ENCODE measurements around the gene IFITM2.
"Not testable (repeated sequence)": the region's sequence is repeated elsewhere in the genome, so short reads cannot be mapped to it uniquely, and the experiment has no call there.

The IFITM2 gene

GRCh38 chr11:311013-311748, 3.6 kb downstream of the IFITM2 start:
- DNase-seq, result not testable (repeated sequence)

DNA sequence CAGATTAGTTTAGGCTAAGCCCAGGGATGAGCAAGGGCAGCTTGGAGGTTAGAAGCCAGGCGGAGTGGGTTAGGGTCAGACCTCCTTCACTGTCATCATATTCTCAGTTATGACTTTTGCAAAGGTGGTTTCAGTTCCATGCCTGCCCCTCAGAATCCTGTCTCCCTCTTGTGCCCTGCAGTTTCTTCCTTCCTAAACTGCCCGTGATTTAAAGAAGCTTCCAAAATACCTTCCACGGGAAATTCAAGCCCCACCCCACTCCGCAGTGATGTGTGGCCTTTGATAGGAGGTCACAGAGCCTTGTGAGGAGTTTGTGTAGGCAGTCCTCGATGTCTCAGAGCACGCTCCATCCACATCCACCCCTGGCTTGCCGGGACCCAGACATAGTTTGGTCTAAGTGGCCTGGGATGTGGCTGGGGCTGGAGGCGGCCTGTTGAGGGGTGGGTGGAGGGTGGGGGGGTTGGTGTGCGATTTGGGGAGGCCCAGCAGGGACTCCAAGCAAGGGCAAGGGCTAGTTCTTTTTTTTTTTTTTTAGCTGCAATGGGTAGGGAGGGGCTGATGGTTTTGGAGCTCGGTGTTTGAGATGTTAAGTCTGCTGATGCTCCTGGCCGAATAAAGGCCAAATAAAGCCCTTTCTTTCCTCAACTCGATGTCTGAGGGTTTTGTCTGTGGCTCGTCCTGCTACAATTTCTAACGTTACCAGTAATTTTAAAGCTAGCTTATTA, 4.6 kb downstream of the IFITM2 start:
- no peak for DNase-seq

- no peak for DNase-seq
Measured at GRCh38 chr11:313304-313786, 5.7 kb downstream of the IFITM2 start.

GRCh38 chr11:313787-314553, 6.4 kb downstream of the IFITM2 start, which contains the start of gene IFITM1:
Gene IFITM1 (plus strand): TSS chr11:314040. CDS start chr11:314171, 131 bp downstream.
- DNase-seq, result peak; percentile 89

DNA sequence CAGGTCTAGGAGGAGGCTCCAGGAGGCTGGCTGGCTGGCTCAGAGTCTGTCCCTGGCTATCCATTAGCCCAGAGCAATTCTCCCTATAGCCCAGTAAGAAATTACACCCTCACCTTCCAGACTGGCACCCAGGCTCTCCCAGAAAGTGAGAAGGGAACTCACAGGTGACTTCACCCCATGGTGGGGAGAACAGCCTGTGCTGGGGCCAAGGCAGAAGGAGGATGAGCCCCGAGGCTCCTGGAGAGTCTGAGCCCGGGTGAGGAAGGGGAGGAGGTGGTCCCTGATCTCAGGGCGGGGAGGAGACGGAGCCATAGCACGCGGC, 6.9 kb downstream of the IFITM2 start:
- DNase-seq, result not testable (repeated sequence)

- DNase-seq, result no peak
Measured at GRCh38 chr11:315051-315481, 7.5 kb downstream of the IFITM2 start.

DNA sequence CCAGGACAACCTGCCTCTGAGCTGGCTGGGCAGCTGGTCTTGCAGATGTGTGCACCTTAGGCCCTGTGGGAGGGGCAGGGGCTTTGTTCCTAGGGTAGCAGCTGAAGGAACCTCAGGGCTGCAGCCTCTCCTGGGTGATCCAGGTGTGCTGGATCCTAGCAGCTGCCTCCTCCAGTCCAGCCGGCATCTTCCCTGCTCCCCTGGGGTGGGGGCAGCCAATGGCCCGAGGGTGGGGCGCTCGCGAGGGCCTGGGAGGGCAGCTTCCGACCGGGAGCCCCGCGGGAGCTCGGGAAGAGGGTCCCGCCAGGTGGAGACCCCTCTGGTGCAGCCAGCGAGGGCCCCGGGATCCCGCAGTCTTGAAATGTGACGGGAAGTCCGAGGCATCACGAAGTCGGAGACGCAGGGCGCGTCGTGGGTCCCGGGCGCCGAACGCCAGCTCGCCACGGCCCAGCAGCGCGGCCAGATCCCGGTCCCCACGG, 7.9 kb downstream of the IFITM2 start:
- DNase-seq, result no peak

- no peak for DNase-seq
Measured at GRCh38 chr11:316031-316701, 8.6 kb downstream of the IFITM2 start.

DNA sequence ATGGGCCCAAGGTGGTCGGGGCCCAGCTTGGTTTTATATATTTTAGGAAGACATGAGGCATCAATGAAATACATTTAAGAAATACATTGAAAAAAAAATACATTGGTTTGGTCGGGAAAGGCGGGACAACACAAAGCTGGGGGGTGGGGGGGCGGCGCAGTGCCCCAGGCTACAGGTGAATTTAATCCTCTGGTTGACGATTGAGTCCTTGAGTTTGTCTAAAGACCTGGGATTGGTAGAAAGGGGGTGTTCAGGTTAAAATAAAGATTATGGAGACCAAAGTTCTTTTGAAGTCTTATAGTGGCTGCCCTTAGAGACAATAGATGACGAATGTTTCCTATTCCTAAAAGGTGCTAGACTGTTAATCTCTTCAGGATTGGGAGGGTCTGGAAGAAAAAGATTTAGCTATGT, 9.3 kb downstream of the IFITM2 start:
- DNase-seq, result no peak

DNA sequence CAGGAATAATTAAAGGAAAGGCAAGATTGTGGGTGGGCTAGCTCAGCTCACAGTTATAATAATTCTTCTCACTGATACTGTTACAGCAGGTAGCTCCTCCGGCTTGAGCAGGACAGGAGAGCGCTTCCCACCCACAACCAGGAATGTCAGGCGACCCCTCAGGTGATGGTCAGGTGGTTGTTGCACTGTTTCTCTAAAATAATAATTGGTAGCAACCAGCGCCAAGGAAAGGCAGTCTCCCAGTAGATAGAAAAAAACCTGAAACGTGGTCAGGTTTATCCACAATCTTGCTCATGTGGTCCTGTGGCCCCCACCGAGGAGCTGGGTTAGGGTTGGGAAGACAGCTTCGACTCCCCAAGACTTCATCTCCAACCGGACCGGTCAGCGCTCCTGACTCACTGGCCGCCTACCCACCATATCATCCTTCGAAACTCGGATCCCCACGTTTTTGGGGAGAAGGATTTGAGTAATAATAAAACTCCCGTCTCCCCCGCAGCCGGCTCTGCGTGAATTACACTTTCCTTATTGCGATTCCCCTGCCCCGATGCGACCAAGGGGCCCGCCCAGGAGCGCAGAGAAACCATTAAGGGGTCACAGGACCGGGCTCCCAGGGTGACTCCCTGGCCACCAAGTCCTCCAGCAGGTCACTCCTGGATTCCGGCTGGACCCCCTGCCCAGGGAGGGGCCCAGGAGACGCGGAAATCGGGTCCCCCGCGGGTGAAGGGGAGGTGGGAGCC, 10.2 kb downstream of the IFITM2 start:
- DNase-seq, result not testable (repeated sequence)

- DNase-seq, result not testable (repeated sequence)
Measured at GRCh38 chr11:318405-319120, 10.9 kb downstream of the IFITM2 start.

DNA sequence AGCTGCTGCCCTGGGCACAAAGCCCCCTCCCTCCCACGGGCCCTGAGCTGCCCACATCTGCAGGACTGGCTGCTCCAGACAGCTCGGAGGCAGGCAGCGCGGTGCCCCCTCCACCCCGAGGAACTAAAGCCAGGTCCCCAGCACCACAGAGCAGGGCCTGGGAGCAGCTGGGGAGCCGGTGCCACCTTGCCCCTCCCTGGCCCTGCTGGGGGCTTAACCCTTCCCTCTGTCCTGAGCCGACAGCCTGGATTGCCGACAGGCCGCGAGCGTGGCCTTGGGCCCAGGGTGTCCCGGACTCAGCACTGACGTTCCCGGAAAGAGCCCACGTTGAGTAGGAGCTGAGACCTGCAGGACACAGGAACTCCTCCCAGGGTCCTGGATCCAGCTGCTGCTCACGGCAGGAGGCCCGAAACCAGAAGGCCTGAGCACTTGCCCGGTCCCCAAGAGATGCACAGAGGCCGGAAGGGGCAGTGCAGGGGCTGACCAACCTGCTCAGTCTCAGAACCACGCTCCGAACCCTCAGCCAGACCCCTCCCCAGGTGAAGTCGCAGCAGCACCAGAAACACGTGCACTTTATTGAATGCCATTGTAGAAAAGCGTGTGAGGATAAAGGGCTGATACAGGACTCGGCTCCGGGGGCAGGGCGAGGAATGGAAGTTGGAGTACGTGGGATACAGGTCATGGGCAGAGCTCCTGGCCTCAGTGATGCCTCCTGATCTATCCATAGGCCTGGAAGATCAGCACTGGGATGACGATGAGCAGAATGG, 11.7 kb downstream of the IFITM2 start:
- DNase-seq, result not testable (repeated sequence)

- DNase-seq, result not testable (repeated sequence)
Measured at GRCh38 chr11:319888-320273, 12.3 kb downstream of the IFITM2 start.

- no peak for DNase-seq
Measured at GRCh38 chr11:324156-324555, 16.5 kb downstream of the IFITM2 start.

DNA sequence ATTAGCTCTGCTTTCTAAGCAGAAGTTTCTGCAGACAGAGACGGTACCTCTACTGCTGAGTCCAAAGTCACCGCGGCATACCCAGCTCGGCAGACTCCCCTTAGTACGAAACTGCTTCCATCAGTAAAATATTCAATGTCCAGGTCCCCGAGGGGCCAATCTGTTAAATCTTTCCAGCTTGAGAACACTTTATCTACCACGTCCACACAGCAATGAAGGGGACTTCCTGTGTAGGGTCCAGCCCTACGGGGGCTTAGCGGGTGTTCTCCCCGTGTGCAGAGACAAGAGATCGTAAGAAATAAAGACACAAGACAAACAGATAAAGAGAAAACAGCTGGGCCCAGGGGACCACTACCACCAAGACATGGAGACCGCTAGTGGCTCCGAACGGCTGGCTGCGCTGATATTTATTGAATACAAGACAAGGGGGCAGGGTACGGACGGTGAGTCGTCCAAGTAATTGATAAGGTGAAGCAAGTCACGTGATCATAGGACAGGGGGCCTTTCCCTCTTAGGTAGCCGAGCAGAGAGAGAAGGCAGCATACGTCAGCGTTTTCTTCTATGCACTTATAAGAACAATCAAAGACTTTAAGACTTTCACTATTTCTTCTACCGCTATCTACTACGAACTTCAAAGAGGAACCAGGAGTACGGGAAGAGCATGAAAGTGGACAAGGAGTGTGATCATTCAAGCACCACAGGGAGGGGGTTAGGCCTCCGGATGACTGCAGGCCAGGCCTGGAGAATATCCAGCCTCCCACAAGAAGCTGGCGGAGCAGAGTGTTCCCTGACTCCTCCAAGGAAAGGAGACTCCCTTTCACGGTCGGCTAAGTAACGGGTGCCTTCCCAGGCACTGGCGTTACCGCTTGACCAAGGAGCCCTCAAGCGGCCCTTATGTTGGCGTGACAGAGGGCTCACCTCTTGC, 17.2 kb downstream of the IFITM2 start:
- DNase-seq, result peak; percentile 13

DNA sequence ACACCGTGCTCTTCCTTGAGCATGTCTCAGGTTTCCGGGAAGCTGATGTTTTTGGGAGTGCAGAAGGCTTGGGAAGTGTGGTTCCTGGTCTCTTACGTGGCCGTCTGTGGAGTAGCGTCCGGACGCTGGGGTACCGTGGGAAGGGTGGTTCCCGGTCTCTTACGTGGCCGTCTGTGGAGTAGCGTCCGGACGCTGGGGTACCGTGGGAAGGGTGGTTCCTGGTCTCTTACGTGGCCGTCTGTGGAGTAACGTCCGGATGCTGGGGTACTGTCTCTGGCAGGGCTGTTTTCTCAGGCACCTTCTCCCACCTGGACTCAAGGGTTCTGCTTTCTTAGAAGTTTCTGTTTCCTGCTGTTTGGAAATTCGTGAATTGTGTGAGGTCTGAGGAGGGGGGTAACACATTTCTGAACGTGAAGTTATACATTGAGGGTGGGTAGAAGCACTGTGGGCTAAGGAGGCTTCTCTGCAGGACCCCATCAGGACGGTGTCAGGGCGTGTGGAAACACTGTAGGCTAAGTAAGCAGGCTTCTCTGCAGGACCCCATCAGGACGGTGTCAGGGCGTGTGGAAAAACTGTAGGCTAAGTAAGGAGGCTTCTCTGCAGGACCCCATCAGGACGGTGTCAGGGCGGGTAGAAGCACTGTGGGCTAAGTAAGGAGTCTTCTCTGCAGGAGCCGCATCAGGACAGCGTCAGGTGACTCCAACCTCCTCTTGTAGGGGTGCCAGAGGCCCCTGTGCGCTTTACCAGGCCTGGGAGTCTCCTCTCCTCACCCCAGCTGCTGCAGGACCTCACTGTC, 18.4 kb downstream of the IFITM2 start:
- DNase-seq, result no peak

DNA sequence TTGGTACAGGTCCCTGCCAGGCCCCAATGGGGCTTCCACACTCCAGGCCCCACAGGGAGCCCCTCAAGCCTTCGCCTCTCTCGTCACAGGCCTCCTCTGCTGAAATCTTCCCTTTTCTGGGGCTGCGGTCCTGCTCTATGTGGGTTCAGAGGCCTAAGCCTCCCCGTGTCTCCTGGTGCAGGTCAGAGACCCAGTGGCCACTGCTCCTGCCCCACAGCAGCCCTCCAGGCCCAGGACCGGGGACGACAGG, 18.9 kb downstream of the IFITM2 start:
- DNase-seq, result no peak

DNA sequence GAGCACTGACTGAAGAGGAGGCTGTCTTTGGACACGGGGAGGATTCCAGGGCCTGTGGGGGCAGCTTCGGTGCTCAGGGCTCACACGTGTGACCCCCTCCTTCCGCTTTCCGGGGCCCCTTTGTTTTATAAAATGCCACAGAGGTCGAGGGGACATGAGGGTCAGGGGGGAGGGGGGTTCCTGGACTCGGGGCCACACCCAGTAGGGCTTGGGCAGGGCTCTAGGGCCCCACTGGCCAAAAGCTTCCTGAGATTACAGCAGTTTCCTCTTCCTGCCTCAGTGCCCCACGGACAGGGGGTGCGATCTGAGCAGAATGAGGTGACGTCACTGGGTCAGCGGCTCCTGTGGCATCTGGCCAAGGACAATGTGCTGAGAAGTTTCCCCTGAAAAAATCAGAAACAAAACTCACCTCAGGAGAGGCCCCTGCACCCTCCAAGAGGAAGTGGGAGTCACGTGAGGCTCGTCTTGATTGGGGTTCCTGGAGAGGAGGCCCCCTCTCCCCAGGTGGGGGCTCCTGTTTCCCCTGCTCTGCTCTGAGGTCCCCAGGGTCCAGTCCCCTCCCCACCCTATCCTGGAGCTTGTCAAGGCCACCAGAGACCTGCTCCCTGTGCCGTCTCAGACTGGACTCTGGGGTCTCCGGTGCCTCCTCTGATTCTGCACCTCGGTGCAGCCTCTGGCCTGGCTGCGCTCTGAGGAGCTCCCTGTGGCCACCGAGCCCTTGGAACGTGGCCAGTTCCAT, 19.4 kb downstream of the IFITM2 start:
- peak; percentile 82 for DNase-seq

All from MV-4-11 (cell line).